IMR-90 (cell line): ENCODE data around the gene B3GALNT1. TPM values are rescaled to one million over a fixed set of nuclear protein-coding genes. Genes with fewer than 3 reads are reported as not detected.

Experiments
- ATAC-seq: fragments of 200-7000 bp; cut with Tn5 transposase; 2 replicates; pipeline ENCODE4 v1.9.1; 2020; ENCODE audit warnings: low read depth, mild to moderate bottlenecking, moderate library complexity
- BruUV-seq: library from RNA; stranded (reverse); fragments of 400-500 nt; replicated peaks from 2 replicates; lab custom pipeline; 2021; lab: Mats Ljungman, UMichigan
- CTCF ChIA-PET: fragments of 300-600 bp; formaldehyde crosslinking; extraction: SDS; loops from one replicate; lab custom pipeline; 2021; ENCODE audit warnings: antibody characterized with exemption; lab: Yijun Ruan, JAX
- POLR2A ChIA-PET: fragments of 300-600 bp; sonication (Branson Sonifier 250); formaldehyde crosslinking; loops from one replicate; lab custom pipeline; 2022; ENCODE audit warnings: antibody characterized with exemption; ENCODE audit not compliant: unreplicated experiment; lab: Charles Lee
- DNase-seq: peaks from one replicate; pipeline ENCODE4 v3.0.0; 2013
- H2AFZ ChIP-seq: replicated peaks from 2 replicates; pipeline ENCODE3; 2013; ENCODE audit warnings: low read length, mild to moderate bottlenecking; ENCODE audit not compliant: poor library complexity
- H2AK5ac ChIP-seq: 2 replicates; pipeline ENCODE4 v1.6.1; 2013; ENCODE audit warnings: low read depth, low read length, inconsistent platforms
- H2AK9ac ChIP-seq: replicated peaks from 2 replicates; pipeline ENCODE3; 2013; ENCODE audit warnings: mild to moderate bottlenecking, low read depth, low read length, moderate library complexity; ENCODE audit not compliant: poor library complexity
- H2BK120ac ChIP-seq: 2 replicates; pipeline ENCODE4 v1.6.1; 2013; ENCODE audit warnings: low read depth, low read length, inconsistent platforms
- H2BK15ac ChIP-seq: 3 replicates; pipeline ENCODE4 v1.6.1; 2013; ENCODE audit warnings: low read depth, low read length, inconsistent platforms
- H2BK20ac ChIP-seq: 2 replicates; pipeline ENCODE4 v1.6.1; 2013; ENCODE audit warnings: low read depth, mild to moderate bottlenecking, inconsistent platforms, low read length, moderate library complexity
- H2BK5ac ChIP-seq: 2 replicates; pipeline ENCODE4 v1.6.1; 2013; ENCODE audit warnings: mild to moderate bottlenecking, low read depth, low read length, inconsistent platforms; ENCODE audit not compliant: poor library complexity, severe bottlenecking
- H3K14ac ChIP-seq: replicated peaks from 2 replicates; pipeline ENCODE4 v1.6.1; 2013; ENCODE audit warnings: low read depth, low read length, inconsistent platforms
- H3K18ac ChIP-seq: 2 replicates; pipeline ENCODE4 v1.6.1; 2013; ENCODE audit warnings: low read depth, low read length, control low read depth
- H3K23ac ChIP-seq: 2 replicates; pipeline ENCODE4 v1.6.1; 2013; ENCODE audit warnings: low read depth, low read length, inconsistent platforms
- H3K27ac ChIP-seq: 2 replicates; pipeline ENCODE4 v1.5.1; 2013; ENCODE audit warnings: mild to moderate bottlenecking, control low read depth, low read length; ENCODE audit not compliant: insufficient read depth
- H3K27me3 ChIP-seq: 2 replicates; pipeline ENCODE4 v1.6.1; 2013; ENCODE audit warnings: low read length; ENCODE audit not compliant: control insufficient read depth, insufficient read depth
- H3K36me3 ChIP-seq: 2 replicates; pipeline ENCODE4 v1.6.1; 2013; ENCODE audit warnings: low read length, mixed read lengths; ENCODE audit not compliant: control insufficient read depth, insufficient read depth
- H3K4ac ChIP-seq: 2 replicates; pipeline ENCODE4 v1.6.1; 2013; ENCODE audit warnings: low read depth, low read length, inconsistent platforms
- H3K4me1 ChIP-seq: 2 replicates; pipeline ENCODE4 v1.6.1; 2013; ENCODE audit warnings: low read length, mixed read lengths; ENCODE audit not compliant: control insufficient read depth, insufficient read depth
- H3K4me2 ChIP-seq: 2 replicates; pipeline ENCODE4 v1.6.1; 2013; ENCODE audit warnings: low read depth, mild to moderate bottlenecking, control low read depth, low read length, moderate library complexity
- H3K4me3 ChIP-seq: 2 replicates; pipeline ENCODE4 v1.5.1; 2013; ENCODE audit warnings: low read depth, mild to moderate bottlenecking, control low read depth, low read length, moderate library complexity; ENCODE audit not compliant: insufficient read depth
- H3K56ac ChIP-seq: 2 replicates; pipeline ENCODE4 v1.6.1; 2013; ENCODE audit warnings: low read length, inconsistent platforms; ENCODE audit not compliant: insufficient read depth; ENCODE audit errors: extremely low read depth
- H3K79me1 ChIP-seq, 2 experiments: 2 replicates each; pipeline ENCODE4 v1.6.1; 2013; ENCODE audit warnings: low read length in 2 of 2, inconsistent platforms in 1 of 2, low read depth in 1 of 2
- H3K9ac ChIP-seq: 2 replicates; pipeline ENCODE4 v1.6.1; 2013; ENCODE audit warnings: low read depth, low read length, control low read depth
- H3K9me1 ChIP-seq: 2 replicates; pipeline ENCODE4 v1.6.1; 2013; ENCODE audit warnings: low read length, inconsistent platforms; ENCODE audit not compliant: insufficient read depth
- H3K9me3 ChIP-seq: 2 replicates; pipeline ENCODE4 v1.6.1; 2013; ENCODE audit warnings: low read length; ENCODE audit not compliant: control insufficient read depth, insufficient read depth
- H4K20me1 ChIP-seq: 2 replicates; pipeline ENCODE4 v1.6.1; 2013; ENCODE audit warnings: low read length, inconsistent platforms; ENCODE audit not compliant: insufficient read depth
- H4K5ac ChIP-seq: 2 replicates; pipeline ENCODE4 v1.6.1; 2013; ENCODE audit warnings: mild to moderate bottlenecking, low read depth, low read length, control low read depth
- H4K8ac ChIP-seq, 2 experiments: 2 replicates each; pipeline ENCODE4 v1.6.1; 2013; ENCODE audit warnings: low read depth in 2 of 2, low read length in 2 of 2, control low read depth in 1 of 2, inconsistent platforms in 1 of 2
- H4K91ac ChIP-seq: 2 replicates; pipeline ENCODE4 v1.6.1; 2013; ENCODE audit warnings: low read depth, low read length, inconsistent platforms; ENCODE audit not compliant: insufficient read depth
- BHLHE40 ChIP-seq: fragments of 150-350 bp; IDR thresholded peaks from 2 replicates; pipeline ENCODE4 v1.6.1; 2016; ENCODE audit warnings: mild to moderate bottlenecking, low read depth, low read length
- CEBPB ChIP-seq: IDR thresholded peaks from 2 replicates; pipeline ENCODE4 v1.6.1; 2012; ENCODE audit warnings: low read depth, low read length, improper control_type of control experiment
- CHD1 ChIP-seq: IDR thresholded peaks from 2 replicates; pipeline ENCODE4 v1.6.1; 2012; ENCODE audit warnings: low read depth, low read length, improper control_type of control experiment
- CTCF ChIP-seq: conservative IDR thresholded peaks from 2 replicates; pipeline ENCODE4 v1.5.1; 2012; ENCODE audit warnings: mild to moderate bottlenecking, low read depth, low read length, improper control_type of control experiment
- ELK1 ChIP-seq: fragments of 150-350 bp; IDR thresholded peaks from 2 replicates; pipeline ENCODE4 v1.6.1; 2016; ENCODE audit warnings: low read depth, mild to moderate bottlenecking, low read length, moderate library complexity, borderline replicate concordance
- FOS ChIP-seq: fragments of 150-350 bp; IDR thresholded peaks from 2 replicates; pipeline ENCODE4 v1.6.1; 2016; ENCODE audit warnings: low read depth, low read length
- MAFK ChIP-seq: IDR thresholded peaks from 2 replicates; pipeline ENCODE4 v1.6.1; 2012; ENCODE audit warnings: low read depth, low read length, improper control_type of control experiment
- MAZ ChIP-seq: IDR thresholded peaks from 2 replicates; pipeline ENCODE4 v1.6.1; 2012; ENCODE audit warnings: low read depth, mild to moderate bottlenecking, low read length, improper control_type of control experiment, moderate library complexity, borderline replicate concordance
- MXI1 ChIP-seq: IDR thresholded peaks from 2 replicates; pipeline ENCODE4 v1.6.1; 2012; ENCODE audit warnings: low read depth, mild to moderate bottlenecking, low read length, moderate library complexity, borderline replicate concordance
- NFE2L2 ChIP-seq: fragments of 150-350 bp; IDR thresholded peaks from 2 replicates; pipeline ENCODE4 v1.6.1; 2016; ENCODE audit warnings: low read depth, mild to moderate bottlenecking, low read length
- POLR2A ChIP-seq: IDR thresholded peaks from 2 replicates; pipeline ENCODE4 v1.6.1; 2012; ENCODE audit warnings: mild to moderate bottlenecking, low read depth, low read length
- RAD21 ChIP-seq: IDR thresholded peaks from 2 replicates; pipeline ENCODE4 v1.6.1; 2012; ENCODE audit warnings: low read length, improper control_type of control experiment
- RCOR1 ChIP-seq: IDR thresholded peaks from 2 replicates; pipeline ENCODE4 v1.6.1; 2012; ENCODE audit warnings: mild to moderate bottlenecking, low read length, improper control_type of control experiment; ENCODE audit not compliant: insufficient replicate concordance
- RFX5 ChIP-seq: IDR thresholded peaks from 2 replicates; pipeline ENCODE4 v1.8.0; 2012; ENCODE audit warnings: low read depth, mild to moderate bottlenecking, low read length, moderate library complexity
- SMC3 ChIP-seq: fragments of 150-350 bp; IDR thresholded peaks from 2 replicates; pipeline ENCODE4 v1.6.1; 2016; ENCODE audit warnings: low read depth, mild to moderate bottlenecking, antibody characterized with exemption, low read length, moderate library complexity
- USF2 ChIP-seq: fragments of 150-350 bp; IDR thresholded peaks from 2 replicates; pipeline ENCODE4 v1.6.1; 2017; ENCODE audit warnings: mild to moderate bottlenecking, antibody characterized with exemption, low read length, low read depth
- WGBS, 2 experiments: methylation state at CpG; one replicate each; pipeline versions ENCODE4 v1.1.5 to v1.1.7; 2013; ENCODE audit warnings: missing lambda C conversion rate in 2 of 2; ENCODE audit not compliant: insufficient read length in 1 of 2; ENCODE audit errors: extremely low coverage in 2 of 2; 5-methylcytosine and 5-hydroxymethylcytosine counted together
- dilution Hi-C: fragments of 300-500 bp; cut with HindIII; formaldehyde crosslinking; loops from one replicate; pipeline ENCODE4 v1.14.3; 2018; ENCODE audit warnings: low sequenced_read_pairs; ENCODE audit not compliant: unreplicated experiment
- in situ Hi-C: fragments of 300-500 bp; cut with MboI; formaldehyde crosslinking; loops from 3 replicates; pipeline ENCODE4 v1.14.3; 2019; ENCODE audit warnings: low sequenced_read_pairs, inconsistent platforms, mixed read lengths
- intact Hi-C: fragments of 100-400 bp; cut with micrococcal nuclease; formaldehyde crosslinking; loops from 2 replicates; pipeline ENCODE4 v1.10.0; 2022
- polyA plus RNA-seq, 3 experiments: library from polyadenylated mRNA; depleted of rRNA; stranded (reverse); fragments of >200 nt; gene quantifications; 2 replicates each; pipeline ENCODE4 v1.2.3, GENCODE V29; 2012; ENCODE audit warnings: low replicate concordance in 1 of 3
- total RNA-seq: library from RNA; depleted of rRNA; stranded (reverse); fragments of >200 nt; gene quantifications from 2 replicates; pipeline ENCODE4 v1.2.3, GENCODE V29; 2012

The B3GALNT1 gene
- total and polyA plus RNA-seq, 2 of the 4 experiments (the other 2 are of a cell fraction): 5.6 to 8.2 TPM

GRCh38 chr3:161084277-161084676, 20.9 kb downstream of the B3GALNT1 start:
- DNase-seq (no peak), ATAC-seq (no peak)
- no peak overlapping the region for H3K4me2 ChIP-seq
- CTCF ChIA-PET: no interaction called here
- no peaks in the 10 kb centered on the region for H3K9me3 ChIP-seq
- no peak overlapping the region for H2BK15ac ChIP-seq
- H3K4me1 ChIP-seq: no peaks in the 10 kb centered on the region
- H3K9me1 ChIP-seq: 0 out of 2 replicates have a peak, but pooled peaks cover 4% of the 10 kb centered on the region
- TF ChIP-seq RAD21 (no peak), FOS (no peak), RFX5 (no peak), USF2 (no peak), NFE2L2 (no peak), POLR2A (no peak), BHLHE40 (no peak), CEBPB (no peak), RCOR1 (no peak), ELK1 (no peak), MAFK (no peak), MXI1 (no peak), MAZ (no peak), SMC3 (no peak), CTCF (no peak), CHD1 (no peak)
- no peak overlapping the region for H4K91ac ChIP-seq
- H3K56ac ChIP-seq: no peak overlapping the region
- no peak overlapping the region for H4K5ac ChIP-seq
- no peak overlapping the region for H3K4me3 ChIP-seq
- no peak overlapping the region for H4K8ac ChIP-seq
- no TSS peak for BruUV-seq
- H3K79me1 ChIP-seq: no peaks in the 10 kb centered on the region
- 80% methylated on average over 1 of the region's 2 CpGs; no CpG with 5 or more reads in 1 of the 2 experiments for WGBS, 2 experiments
- POLR2A ChIA-PET: no interaction called here
- no peaks in the 10 kb centered on the region for H4K20me1 ChIP-seq
- in situ Hi-C loops (no loop called here), dilution Hi-C loops (no loop called here), intact Hi-C loops (no loop called here)
- no peak overlapping the region for H3K9ac ChIP-seq
- no peaks in the 10 kb centered on the region; the same call in 1 of the 2 replicates for H3K36me3 ChIP-seq
- H3K14ac ChIP-seq: no peak overlapping the region
- H2BK20ac ChIP-seq: no peak overlapping the region
- H3K27me3 ChIP-seq: no peaks in the 10 kb centered on the region
- no peak overlapping the region for H3K23ac ChIP-seq
- no peak overlapping the region for H2AFZ ChIP-seq
- no peak overlapping the region for H2BK5ac ChIP-seq
- H2BK120ac ChIP-seq: no peak overlapping the region
- no peak overlapping the region for H3K27ac ChIP-seq
- H2AK9ac ChIP-seq: no peak overlapping the region
- H3K4ac ChIP-seq: no peak overlapping the region
- H3K18ac ChIP-seq: no peak overlapping the region
- H2AK5ac ChIP-seq: no peak overlapping the region
